ENCODE results near the gene SHOX.
"Not testable (repeated sequence)": the region's sequence is repeated elsewhere in the genome, so short reads cannot be mapped to it uniquely, and the experiment has no call there.

The SHOX gene

GRCh38 chrX:622802-623201 is 7.8 kb upstream of the SHOX start:
- not testable (repeated sequence) for DNase-seq

GRCh38 chrX:623268-623598 is 7.4 kb upstream of the SHOX start:
- DNase-seq: no peak

- no peak for DNase-seq
These were observed 6.8 kb upstream of the SHOX start for GRCh38 chrX:623599-624315.

GRCh38 chrX:625137-625691 is 5.4 kb upstream of the SHOX start:
- DNase-seq: no peak

GRCh38 chrX:626047-626446 is 4.5 kb upstream of the SHOX start:
- not testable (repeated sequence) for DNase-seq

GRCh38 chrX:626745-627509 is 3.7 kb upstream of the SHOX start:
- DNase-seq: no peak

GRCh38 chrX:627510-627981 is 3.0 kb upstream of the SHOX start:
- no peak for DNase-seq

GRCh38 chrX:627995-628394 is 2.6 kb upstream of the SHOX start:
- no peak for DNase-seq

- no peak for DNase-seq
These were observed 1.2 kb upstream of the SHOX start for GRCh38 chrX:629230-630006.

GRCh38 chrX:630007-630611 is 482 bp upstream of the SHOX start:
- DNase-seq: no peak

- DNase-seq: no peak
These were observed 1.3 kb downstream of the SHOX start for GRCh38 chrX:631802-632365.

- DNase-seq: no peak
These were observed 1.9 kb downstream of the SHOX start for GRCh38 chrX:632366-633042.

GRCh38 chrX:633043-633984 is 2.7 kb downstream of the SHOX start:
- no peak for DNase-seq

GRCh38 chrX:633985-634958 is 3.7 kb downstream of the SHOX start:
- no peak for DNase-seq

- no peak for DNase-seq
These were observed 5.0 kb downstream of the SHOX start for GRCh38 chrX:635428-636090.

- no peak for DNase-seq
These were observed 6.5 kb downstream of the SHOX start for GRCh38 chrX:636981-637659.

- no peak for DNase-seq
These were observed 7.3 kb downstream of the SHOX start for GRCh38 chrX:637660-638481.

All from NCI-H2081 treated with DMSO at 0.1 percent for 48 hours (cell line).